ENCODE results near the gene GATA3.

DNA sequence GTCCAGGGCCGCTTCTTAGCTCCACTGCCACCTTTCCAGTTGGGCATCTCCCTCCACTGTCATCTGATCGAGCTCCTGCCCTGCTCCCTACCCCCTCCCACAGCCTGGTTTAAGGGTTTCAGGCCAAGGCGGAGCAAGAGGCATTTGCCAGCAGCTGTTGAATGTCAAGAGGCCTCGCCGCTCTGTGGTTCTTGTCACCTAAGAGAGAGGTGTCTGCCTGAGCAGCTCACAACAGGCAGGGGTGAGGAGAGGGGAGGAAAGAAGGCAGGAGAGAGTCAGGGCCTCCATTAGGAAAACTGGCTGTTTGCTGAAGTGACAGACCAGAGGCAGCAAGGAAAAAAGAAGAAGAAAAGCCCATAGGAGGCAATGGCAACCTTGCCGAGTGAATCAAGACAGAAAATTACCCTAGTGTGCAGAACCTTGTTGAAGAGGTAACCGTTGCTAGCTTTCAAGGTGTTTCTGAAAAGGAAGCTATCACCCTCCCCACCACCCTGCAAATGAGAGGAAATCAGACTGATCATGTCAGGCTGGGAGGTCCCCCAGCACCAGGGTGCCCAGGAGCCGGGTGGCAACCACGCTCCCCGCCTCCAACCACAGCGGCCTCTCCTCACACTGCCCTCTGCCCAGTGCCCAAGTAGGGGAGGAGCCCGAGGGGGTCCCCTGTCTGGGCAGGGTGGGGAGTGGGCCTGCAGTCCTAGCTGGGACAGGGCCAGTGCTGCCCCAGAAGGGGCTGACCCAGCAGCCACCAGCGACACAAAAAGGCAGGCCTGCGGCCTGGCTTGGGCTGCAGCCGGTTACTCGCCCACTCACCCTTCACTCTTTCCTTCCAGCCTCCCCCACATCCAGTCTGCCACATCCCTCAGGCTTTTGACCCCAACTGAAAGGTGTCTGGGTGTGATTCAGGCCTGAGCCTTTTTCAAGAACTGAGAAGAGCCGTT lies 7.1 kb downstream of the GATA3 start:
- TF ChIP-seq CTCF (conservative IDR thresholded peaks at IDR 0.05) = no peak
- TF ChIP-seq ZFX (IDR thresholded peaks at IDR 0.05) = no peak
